OCI-LY7 (cell line): Measurements from ENCODE around the gene XYLT1. TPM values are rescaled to one million over a fixed set of nuclear protein-coding genes. Genes with fewer than 3 reads are reported as not detected.

Experiments
- BruUV-seq: library from RNA; stranded (reverse); fragments of 400-500 nt; replicated peaks from 2 replicates; lab custom pipeline; 2021; lab: Mats Ljungman, UMichigan
- CTCF ChIA-PET: fragments of 300-600 bp; sonication (Branson Sonifier 250); formaldehyde crosslinking; loops from one replicate; lab custom pipeline; 2022; ENCODE audit warnings: antibody characterized with exemption; ENCODE audit not compliant: unreplicated experiment; lab: Charles Lee
- POLR2A ChIA-PET: fragments of 300-600 bp; sonication (Branson Sonifier 250); formaldehyde crosslinking; loops from one replicate; lab custom pipeline; 2022; ENCODE audit warnings: antibody characterized with exemption; lab: Charles Lee
- DNase-seq: peaks from one replicate; pipeline ENCODE4 v3.0.0-alpha.2; 2015; ENCODE audit warnings: low spot score
- H2AFZ ChIP-seq: fragments of 200-600 bp; sonication (generic), shearing (Covaris generic); 2 replicates; pipeline ENCODE4 v1.6.1; 2014; ENCODE audit warnings: mild to moderate bottlenecking, antibody characterized with exemption, low read length, moderate library complexity
- H3K27ac ChIP-seq: fragments of 200-600 bp; sonication (generic); 2 replicates; pipeline ENCODE4 v1.5.1; 2014; ENCODE audit warnings: mixed run types, low read depth, mild to moderate bottlenecking, moderate library complexity, low read length, inconsistent platforms; ENCODE audit not compliant: poor library complexity, severe bottlenecking
- H3K36me3 ChIP-seq: fragments of 200-600 bp; sonication (generic); 2 replicates; pipeline ENCODE4 v1.6.1; 2014; ENCODE audit warnings: mild to moderate bottlenecking, antibody characterized with exemption, low read length, moderate library complexity, mixed read lengths; ENCODE audit not compliant: insufficient read depth
- H3K4me1 ChIP-seq: fragments of 200-600 bp; sonication (generic); 2 replicates; pipeline ENCODE4 v1.5.1; 2014; ENCODE audit warnings: mild to moderate bottlenecking, low read length; ENCODE audit not compliant: insufficient read depth, poor library complexity, severe bottlenecking
- H3K4me2 ChIP-seq: fragments of 200-600 bp; sonication (generic); 2 replicates; pipeline ENCODE4 v1.6.1; 2014; ENCODE audit warnings: mild to moderate bottlenecking, low read length
- H3K4me3 ChIP-seq: fragments of 200-600 bp; sonication (generic); 2 replicates; pipeline ENCODE4 v1.5.1; 2014; ENCODE audit warnings: mild to moderate bottlenecking, low read depth, low read length; ENCODE audit not compliant: poor library complexity, severe bottlenecking
- H3K79me2 ChIP-seq: fragments of 200-600 bp; sonication (generic); 2 replicates; pipeline ENCODE4 v1.6.1; 2016; ENCODE audit warnings: low read depth, mild to moderate bottlenecking, low read length, moderate library complexity, mixed read lengths; ENCODE audit not compliant: insufficient read depth
- H3K9me2 ChIP-seq: fragments of 200-600 bp; sonication (generic); 2 replicates; pipeline ENCODE4 v1.6.1; 2016; ENCODE audit warnings: mild to moderate bottlenecking, low read length, mixed read lengths; ENCODE audit not compliant: insufficient read depth
- H3K9me3 ChIP-seq: fragments of 200-600 bp; sonication (generic); 2 replicates; pipeline ENCODE4 v1.6.1; 2014; ENCODE audit warnings: mild to moderate bottlenecking, mixed run types, low read length, mixed read lengths
- H4K20me1 ChIP-seq: fragments of 200-600 bp; sonication (generic); 2 replicates; pipeline ENCODE4 v1.6.1; 2014; ENCODE audit warnings: mild to moderate bottlenecking, antibody characterized with exemption, low read length, moderate library complexity, mixed read lengths; ENCODE audit not compliant: insufficient read depth
- CTCF ChIP-seq: fragments of 200-600 bp; sonication (generic); conservative IDR thresholded peaks from 2 replicates; pipeline ENCODE4 v1.5.1; 2014; ENCODE audit warnings: mild to moderate bottlenecking, antibody characterized with exemption, low read length, moderate library complexity, mixed read lengths
- EZH2phosphoT487 ChIP-seq: fragments of 200-600 bp; sonication (generic); IDR thresholded peaks from 2 replicates; pipeline ENCODE4 v1.6.1; 2018; ENCODE audit warnings: low read depth, borderline replicate concordance, mild to moderate bottlenecking, mixed run types, antibody characterized with exemption, low read length, moderate library complexity, mixed read lengths
- intact Hi-C: fragments of 100-400 bp; cut with micrococcal nuclease; formaldehyde crosslinking; loops from one replicate; pipeline ENCODE4 v1.10.0; 2022; ENCODE audit not compliant: unreplicated experiment
- total RNA-seq, 2 experiments: library from RNA; depleted of rRNA in 1 of 2; stranded (reverse); fragments of >200 nt in 1 of 2; shearing (Covaris generic) in 1 of 2; gene quantifications; 2 replicates each; pipeline ENCODE4 v1.2.3, GENCODE V29; 2014 to 2022

Gene XYLT1
- total RNA-seq, 2 experiments from 2014 or later, result 36.3 to 50.0 TPM

GRCh38 chr16:17416461-17417311, 54.1 kb downstream of the XYLT1 start:
- H3K27ac ChIP-seq, result peak overlapping the region; percentile 87
- H3K4me3 ChIP-seq, result peak overlapping the region; percentile 64
- intact Hi-C loops, result loop anchor here (1.0 to 2.0 kb wide), 5 partner anchors 32 to 115 kb away; no protein-coding TSS in a partner anchor
- BruUV-seq, result no TSS peak
- H3K4me1 ChIP-seq, result peaks cover 50% of the 10 kb centered on the region
- H3K36me3 ChIP-seq, result peaks cover 33% of the 10 kb centered on the region
- ChIA-PET CTCF (interaction anchor here (0.5 to 1.9 kb wide), 6 partner anchors 32 to 138 kb away, joined by 3 to 13 read pairs (median 3); no protein-coding TSS in a partner anchor), POLR2A (interaction anchor here (0.6 to 2.7 kb wide), 14 partner anchors 9 to 115 kb away, joined by 3 to 16 read pairs (median 4); no protein-coding TSS in a partner anchor)
- H3K9me3 ChIP-seq, result peaks cover 7% of the 10 kb centered on the region; the same call in 1 of the 2 replicates
- no peaks in the 10 kb centered on the region; the same call in 1 of the 2 replicates for H4K20me1 ChIP-seq
- H3K9me2 ChIP-seq, result no peaks in the 10 kb centered on the region
- H2AFZ ChIP-seq, result peak overlapping the region; percentile 52; the same call in 1 of the 2 replicates
- peaks cover 47% of the 10 kb centered on the region for H3K79me2 ChIP-seq
- TF ChIP-seq EZH2phosphoT487, result no peak
- TF ChIP-seq CTCF, result peak; percentile 70
- DNase-seq, result peak; percentile 92
- H3K4me2 ChIP-seq, result peak overlapping the region; percentile 97

GRCh38 chr16:17414916-17415315, 55.8 kb downstream of the XYLT1 start:
- Histone ChIP-seq H3K27ac (peak overlapping the region; percentile 53), H3K36me3 (peaks cover 36% of the 10 kb centered on the region), H2AFZ (0 out of 2 replicates have a peak overlapping the region, but pooled peaks have one; percentile 6), H4K20me1 (no peaks in the 10 kb centered on the region), H3K4me1 (peaks cover 53% of the 10 kb centered on the region), H3K4me3 (peak overlapping the region; percentile 53), H3K79me2 (peaks cover 45% of the 10 kb centered on the region), H3K4me2 (peak overlapping the region; percentile 97), H3K9me2 (no peaks in the 10 kb centered on the region), H3K9me3 (peaks cover 7% of the 10 kb centered on the region; the same call in 1 of the 2 replicates)
- no peak for TF ChIP-seq CTCF
- no peak for TF ChIP-seq EZH2phosphoT487
- intact Hi-C loops, result no loop called here
- CTCF ChIA-PET, result no interaction called here
- POLR2A ChIA-PET, result interaction anchor here (0.7 to 2.7 kb wide), 6 partner anchors 37 to 180 kb away, joined by 3 to 16 read pairs (median 4); no protein-coding TSS in a partner anchor
- DNase-seq, result no peak
- no TSS peak for BruUV-seq
